GM12878 (cell line): Measurements from ENCODE around the gene RPS6KA3. TPM values are rescaled to one million over a fixed set of nuclear protein-coding genes. Genes with fewer than 3 reads are reported as not detected.

Experiments
- ATAC-seq: fragments of 200-7000 bp; cut with Tn5 transposase; 3 replicates; pipeline ENCODE4 v1.9.1; 2020; ENCODE audit warnings: mild to moderate bottlenecking, moderate library complexity
- BruUV-seq: library from RNA; stranded (reverse); fragments of 400-500 nt; replicated peaks from 2 replicates; lab custom pipeline; 2021; lab: Mats Ljungman, UMichigan
- CTCF ChIA-PET: fragments of 300-600 bp; sonication (Branson Sonifier 250); formaldehyde crosslinking; extraction: SDS; loops from one replicate; lab custom pipeline; 2021; ENCODE audit warnings: inconsistent platforms; lab: Yijun Ruan, JAX
- POLR2A ChIA-PET: fragments of 350-600 bp; formaldehyde crosslinking; extraction: SDS; loops from one replicate; lab custom pipeline; 2021; ENCODE audit warnings: inconsistent platforms; lab: Charles Lee
- RAD21 ChIA-PET: fragments of 300-600 bp; sonication (Branson Sonifier 250); formaldehyde crosslinking; loops from one replicate; lab custom pipeline; 2023; ENCODE audit warnings: antibody characterized with exemption; ENCODE audit not compliant: unreplicated experiment; lab: Charles Lee
- SMC1A ChIA-PET: fragments of 300-600 bp; sonication (Branson Sonifier 250); formaldehyde crosslinking; loops from one replicate; lab custom pipeline; 2023; ENCODE audit not compliant: unreplicated experiment, uncharacterized antibody; lab: Charles Lee
- DNase-seq: peaks from one replicate; pipeline ENCODE4 v3.0.0-alpha.2; 2011; ENCODE audit warnings: low read depth, low spot score
- FAIRE-seq: peaks from 3 replicates; lab custom pipeline; 2011; peaks lifted over from hg19 to GRCh38; lab: Jason Lieb, UNC
- H2AFZ ChIP-seq: 2 replicates; pipeline ENCODE4 v1.6.0; 2011; ENCODE audit warnings: low read depth, low read length, control low read depth; ENCODE audit not compliant: control insufficient read depth
- H3K27ac ChIP-seq: 2 replicates; pipeline ENCODE4 v1.5.1; 2011; ENCODE audit warnings: control low read depth; ENCODE audit not compliant: control insufficient read depth, insufficient read depth
- H3K27me3 ChIP-seq, 2 experiments: replicated peaks in 1 of 2; 2 replicates each; pipeline versions ENCODE4 v1.6.0 to v1.6.1; 2011; ENCODE audit warnings: low read length in 1 of 2; ENCODE audit not compliant: control insufficient read depth in 2 of 2, insufficient read depth in 2 of 2
- H3K36me3 ChIP-seq, 2 experiments: 2 replicates each; pipeline ENCODE4 v1.5.1; 2011; ENCODE audit warnings: low read length in 1 of 2; ENCODE audit not compliant: control insufficient read depth in 2 of 2, insufficient read depth in 2 of 2
- H3K4me1 ChIP-seq: 2 replicates; pipeline ENCODE4 v1.6.1; 2011; ENCODE audit warnings: mild to moderate bottlenecking, low read length, moderate library complexity, mixed read lengths; ENCODE audit not compliant: control insufficient read depth, insufficient read depth
- H3K4me2 ChIP-seq: 2 replicates; pipeline ENCODE4 v1.6.0; 2011; ENCODE audit warnings: control low read depth; ENCODE audit not compliant: control insufficient read depth, insufficient read depth
- H3K4me3 ChIP-seq: fragments of 200-600 bp; sonication (generic); 2 replicates; pipeline ENCODE4 v1.5.1; 2016
- H3K79me2 ChIP-seq: 2 replicates; pipeline ENCODE4 v1.6.0; 2011; ENCODE audit warnings: low read length; ENCODE audit not compliant: control insufficient read depth, insufficient read depth
- H3K9ac ChIP-seq: 2 replicates; pipeline ENCODE4 v1.8.0; 2011; ENCODE audit warnings: low read length, control low read depth, mixed read lengths; ENCODE audit not compliant: control insufficient read depth, insufficient read depth
- H3K9me3 ChIP-seq: replicated peaks from 3 replicates; pipeline ENCODE4 v1.5.1; 2011; ENCODE audit warnings: mild to moderate bottlenecking, low read length; ENCODE audit not compliant: control insufficient read depth, insufficient read depth
- H4K20me1 ChIP-seq: 2 replicates; pipeline ENCODE4 v1.6.0; 2011; ENCODE audit not compliant: control insufficient read depth, insufficient read depth
- CREM ChIP-seq: IDR thresholded peaks from 2 replicates; pipeline ENCODE4 v1.6.1; 2014; ENCODE audit warnings: antibody characterized with exemption, low read depth
- EZH2 ChIP-seq: IDR thresholded peaks from 2 replicates; pipeline ENCODE4 v1.6.1; 2012; ENCODE audit warnings: low read depth, mild to moderate bottlenecking, control low read depth, inconsistent platforms, low read length, borderline replicate concordance; ENCODE audit not compliant: control insufficient read depth
- HCFC1 ChIP-seq: fragments of 150-350 bp; IDR thresholded peaks from 2 replicates; pipeline ENCODE4 v1.6.1; 2014; ENCODE audit warnings: low read length
- HDAC2 ChIP-seq: fragments of 200-600 bp; sonication (generic); IDR thresholded peaks from 2 replicates; pipeline ENCODE4 v1.6.1; 2017
- IKZF1 ChIP-seq: fragments of 450-650 bp; conservative IDR thresholded peaks from 2 replicates; pipeline ENCODE4 v1.6.1; 2017; ENCODE audit warnings: antibody characterized with exemption, mild to moderate bottlenecking
- JUNB ChIP-seq: IDR thresholded peaks from 2 replicates; pipeline ENCODE4 v1.6.1; 2016; ENCODE audit warnings: antibody characterized with exemption, mild to moderate bottlenecking
- JUND ChIP-seq: IDR thresholded peaks from 2 replicates; pipeline ENCODE4 v1.6.1; 2012; ENCODE audit warnings: low read depth, mild to moderate bottlenecking, low read length, improper control_type of control experiment, moderate library complexity
- PAX8 ChIP-seq: fragments of 450-650 bp; IDR thresholded peaks from 2 replicates; pipeline ENCODE4 v1.6.1; 2017; ENCODE audit warnings: mild to moderate bottlenecking, moderate library complexity
- PML ChIP-seq: IDR thresholded peaks from 2 replicates; pipeline ENCODE4 v1.6.1; 2012; ENCODE audit warnings: low read length, inconsistent platforms
- POU2F2 ChIP-seq: IDR thresholded peaks from 3 replicates; pipeline ENCODE4 v1.6.1; 2011; ENCODE audit warnings: low read depth, mild to moderate bottlenecking, low read length, borderline replicate concordance
- RB1 ChIP-seq: fragments of 450-650 bp; formaldehyde crosslinking; IDR thresholded peaks from 2 replicates; pipeline ENCODE4 v1.6.1; 2017; ENCODE audit warnings: mild to moderate bottlenecking, borderline replicate concordance
- RELA ChIP-seq: fragments of 450-650 bp; IDR thresholded peaks from 2 replicates; pipeline ENCODE4 v1.8.0; 2014; ENCODE audit warnings: borderline replicate concordance; ENCODE audit not compliant: partially characterized antibody
- SUZ12 ChIP-seq: fragments of 200-600 bp; sonication (generic); IDR thresholded peaks from one replicate; pipeline ENCODE4 v1.6.1; 2018; ENCODE audit warnings: antibody characterized with exemption, mild to moderate bottlenecking; ENCODE audit not compliant: unreplicated experiment
- ZNF207 ChIP-seq: fragments of 450-650 bp; IDR thresholded peaks from 2 replicates; pipeline ENCODE4 v1.6.1; 2014; ENCODE audit warnings: antibody characterized with exemption, mild to moderate bottlenecking, borderline replicate concordance
- ZZZ3 ChIP-seq: IDR thresholded peaks from 2 replicates; pipeline ENCODE4 v1.6.1; 2011; ENCODE audit warnings: low read depth; ENCODE audit not compliant: control insufficient read depth, insufficient read length
- WGBS: methylation state at CpG from one replicate; pipeline ENCODE4 v1.1.6; 2016; ENCODE audit warnings: low lambda C conversion rate; ENCODE audit not compliant: insufficient replicate concordance, insufficient coverage; ENCODE audit errors: missing lambda C conversion rate; 5-methylcytosine and 5-hydroxymethylcytosine counted together
- in situ Hi-C: fragments of 300-500 bp; cut with MboI; formaldehyde crosslinking; loops from 9 replicates; pipeline ENCODE4 v1.14.3; 2018; ENCODE audit warnings: mixed read lengths
- intact Hi-C: fragments of 100-400 bp; cut with micrococcal nuclease; formaldehyde crosslinking; loops from one replicate; pipeline ENCODE4 v1.14.2; 2022; ENCODE audit not compliant: unreplicated experiment
- polyA plus RNA-seq, 11 experiments: library from polyadenylated mRNA; depleted of rRNA in 4 of 11; unstranded in 6 of 11; stranded (reverse) in 5 of 11; fragments of >200 nt; fragmentation: Nextera tagmentation in 4 of 11; fragmentation: Illumina TruSeq in 1 of 11; extraction: Ambion mirVana in 4 of 11; extraction: Trizol in 1 of 11; gene quantifications; 1 replicate in 1 of 11; 2 replicates in 10 of 11; pipeline versions ENCODE4 v1.2.1 to v1.2.3, GENCODE V29; 2011 to 2016; ENCODE audit warnings: inconsistent platforms in 2 of 11, missing spikeins in 2 of 11, low read depth in 1 of 11
- total RNA-seq, 4 experiments: library from RNA; depleted of rRNA in 3 of 4; stranded (reverse); fragments of >200 nt in 3 of 4; fragmentation: Illumina TruSeq in 1 of 4; extraction: Trizol in 1 of 4; gene quantifications; 2 replicates each; pipeline versions ENCODE4 v1.2.1 to v1.2.3, GENCODE V29; 2013 to 2021
- TF ChIP-seq, protein P1 (sequence below): IDR thresholded peaks from 2 replicates; pipeline ENCODE4 v1.6.1; 2012; ENCODE audit warnings: low read depth, low read length, improper control_type of control experiment

RPS6KA3 gene
- total and polyA plus RNA-seq, 10 of the 15 experiments (the other 5 are each of a cell fraction or from before 2014, with no cell fraction given), result 2.8 to 35.6 (median 15.8) TPM

DNA sequence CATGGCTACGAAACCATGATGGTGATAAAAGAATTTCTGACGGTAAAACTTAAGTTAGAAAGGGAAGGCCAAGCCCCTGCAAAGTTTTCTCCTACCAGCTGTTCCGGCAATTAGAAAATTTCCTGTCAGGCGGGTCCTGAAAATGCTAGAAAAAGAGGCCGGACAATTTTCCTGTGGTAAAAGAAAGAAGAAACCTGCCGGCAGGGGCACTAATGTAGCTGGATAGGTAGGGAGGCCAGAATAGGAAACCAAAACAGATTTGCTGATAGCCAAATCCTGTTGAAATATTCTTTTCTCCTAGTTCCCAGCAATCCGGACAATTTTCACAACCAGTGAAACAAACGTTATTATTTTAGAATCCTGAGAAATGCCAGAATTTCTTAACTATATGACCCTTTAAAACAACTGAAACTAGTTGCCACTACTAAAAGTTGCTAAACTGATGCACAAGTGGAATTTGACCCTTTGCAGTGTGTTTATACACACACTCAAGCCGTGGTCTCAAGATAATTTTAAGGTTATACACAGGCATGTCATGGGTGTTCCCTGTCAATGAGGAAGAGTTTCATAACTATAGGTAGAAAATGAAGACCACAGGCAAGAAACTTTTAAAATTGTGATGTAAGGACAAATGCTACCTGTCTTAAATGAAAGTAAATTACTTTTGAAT lies 47.7 kb downstream of the RPS6KA3 start:
- Histone ChIP-seq H3K4me1 (no peaks in the 10 kb centered on the region), H3K9ac (no peak overlapping the region), H3K36me3 (no peaks in the 10 kb centered on the region), H4K20me1 (no peaks in the 10 kb centered on the region), H3K9me3 (no peaks in the 10 kb centered on the region), H3K4me2 (no peak overlapping the region), H3K27me3 (no peaks in the 10 kb centered on the region), H3K79me2 (no peaks in the 10 kb centered on the region; the same call in 1 of the 2 replicates), H3K27ac (no peak overlapping the region), H2AFZ (no peak overlapping the region), H3K4me3 (no peak overlapping the region)
- WGBS, result 80% methylated on average over 9 of the region's 9 CpGs
- CTCF ChIA-PET, result no interaction called here
- BruUV-seq, result no TSS peak
- TF ChIP-seq RB1 (no peak), ZZZ3 (no peak), PAX8 (no peak), RELA (no peak), HCFC1 (no peak), POU2F2 (no peak), CREM (no peak), HDAC2 (no peak), PML (no peak), IKZF1 (no peak), EZH2 (no peak), JUNB (no peak), JUND (no peak), SUZ12 (no peak), ZNF207 (no peak)
- TF ChIP-seq, protein P1, sequence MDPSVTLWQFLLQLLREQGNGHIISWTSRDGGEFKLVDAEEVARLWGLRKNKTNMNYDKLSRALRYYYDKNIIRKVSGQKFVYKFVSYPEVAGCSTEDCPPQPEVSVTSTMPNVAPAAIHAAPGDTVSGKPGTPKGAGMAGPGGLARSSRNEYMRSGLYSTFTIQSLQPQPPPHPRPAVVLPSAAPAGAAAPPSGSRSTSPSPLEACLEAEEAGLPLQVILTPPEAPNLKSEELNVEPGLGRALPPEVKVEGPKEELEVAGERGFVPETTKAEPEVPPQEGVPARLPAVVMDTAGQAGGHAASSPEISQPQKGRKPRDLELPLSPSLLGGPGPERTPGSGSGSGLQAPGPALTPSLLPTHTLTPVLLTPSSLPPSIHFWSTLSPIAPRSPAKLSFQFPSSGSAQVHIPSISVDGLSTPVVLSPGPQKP, result no peak
- RAD21 ChIA-PET, result interaction anchor here (1.1 kb wide), 1 partner anchor 10 kb away, joined by 3 read pairs; no protein-coding TSS in a partner anchor
- FAIRE-seq (no peak), DNase-seq (no peak), ATAC-seq (no peak)
- POLR2A ChIA-PET, result no interaction called here
- in situ Hi-C loops, result no loop called here
- intact Hi-C loops, result no loop called here
- SMC1A ChIA-PET, result interaction anchor here (0.9 to 1.1 kb wide), 2 partner anchors 39 to 219 kb away, joined by 3 to 4 read pairs; no protein-coding TSS in a partner anchor
